NCI-H128 (cell line): ENCODE measurements around the gene BLOC1S4.
"Not testable (repeated sequence)": the region's sequence is repeated elsewhere in the genome, so short reads cannot be mapped to it uniquely, and the experiment has no call there.

Experiments
- DNase-seq: peaks from one replicate; lab custom pipeline; 2025; ENCODE audit not compliant: unreplicated experiment; lab: John Stamatoyannopoulos, UW

The BLOC1S4 gene

DNA sequence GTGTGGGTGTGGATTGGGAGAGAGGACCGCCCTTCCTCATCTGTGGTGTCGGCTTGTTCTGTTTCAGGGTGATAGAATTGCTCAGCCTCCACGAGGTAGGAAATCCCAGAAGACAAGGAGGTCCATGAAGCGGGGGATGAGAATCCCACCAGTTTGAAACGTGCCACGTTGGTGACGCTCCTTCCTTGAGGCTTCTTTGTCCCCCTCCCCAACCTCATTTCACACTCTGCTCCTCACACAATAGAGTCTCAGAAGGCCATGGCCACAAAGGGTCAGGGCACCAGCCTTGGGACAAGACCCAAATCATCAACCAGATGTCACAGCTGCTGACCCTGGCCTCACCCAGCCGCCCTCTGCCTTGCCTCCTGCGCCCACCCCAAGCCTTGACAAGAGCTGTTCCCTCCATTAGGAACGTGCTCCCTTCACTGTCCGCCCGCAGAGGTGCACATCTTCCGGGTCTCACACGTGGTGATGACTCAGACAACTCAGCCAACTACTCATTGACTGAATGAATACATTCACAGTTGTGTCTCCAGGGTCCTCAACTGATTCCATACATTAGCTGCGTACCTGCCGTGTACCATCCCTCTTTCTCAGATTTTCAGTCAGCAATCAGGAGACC is 18.3 kb downstream of the BLOC1S4 start:
- no peak for DNase-seq

DNA sequence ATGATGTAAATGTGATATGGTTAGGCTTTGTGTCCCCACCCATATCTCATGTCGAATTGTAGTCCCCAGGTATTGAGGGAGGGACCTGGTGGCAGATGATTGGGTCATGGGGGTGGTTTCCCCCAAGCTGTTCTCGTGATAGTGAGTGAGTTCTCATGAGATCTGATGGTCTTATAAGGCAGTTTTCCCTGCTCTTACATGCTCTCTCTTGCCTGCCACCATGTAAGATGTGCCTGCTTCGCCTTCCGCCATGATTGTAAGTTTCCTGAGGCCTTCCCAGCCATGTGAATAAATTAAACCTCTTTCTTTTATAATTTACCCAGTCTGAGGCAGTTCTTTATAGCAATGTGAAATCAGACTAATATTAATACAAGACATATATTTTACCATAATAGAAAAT is 23.9 kb downstream of the BLOC1S4 start:
- DNase-seq = no peak

DNA sequence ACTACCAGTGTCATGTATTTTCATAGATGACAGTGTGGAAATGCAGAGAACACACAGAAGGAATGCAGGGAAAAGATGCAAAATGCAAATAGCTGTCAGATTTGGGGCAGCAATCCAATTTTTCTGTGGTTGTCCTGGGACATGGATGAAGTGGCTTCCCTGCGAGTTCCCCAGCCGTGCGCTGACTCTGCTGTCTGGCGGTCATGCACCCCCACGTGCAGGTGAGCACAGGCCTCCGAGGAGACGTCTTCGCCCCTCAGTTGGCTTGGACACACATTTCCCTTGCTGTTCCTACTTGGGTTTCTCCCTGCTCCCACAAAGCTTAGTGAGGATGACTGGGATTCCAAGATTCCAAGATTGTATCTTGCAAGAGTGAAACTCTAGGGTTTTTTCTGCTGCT is 24.4 kb downstream of the BLOC1S4 start:
- no peak for DNase-seq

DNA sequence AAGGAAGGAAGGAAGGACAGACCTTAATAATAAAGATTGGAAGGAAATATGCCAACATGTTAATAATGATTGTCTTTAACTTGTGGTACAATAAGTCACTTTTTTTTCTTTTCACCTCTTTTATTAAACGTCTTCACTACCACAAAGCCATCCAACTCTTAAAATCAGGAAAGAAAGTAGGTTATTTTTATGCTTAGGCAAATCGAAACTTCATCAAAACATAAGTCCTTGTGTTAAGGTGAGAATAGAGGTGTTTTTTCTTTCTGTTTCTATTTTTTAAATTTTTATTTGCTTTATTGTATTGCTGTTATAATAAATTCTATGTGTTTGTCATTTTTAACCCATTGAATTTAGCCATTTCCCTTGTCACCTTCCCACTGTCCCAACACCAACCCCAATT is 26.5 kb downstream of the BLOC1S4 start:
- no peak for DNase-seq

DNA sequence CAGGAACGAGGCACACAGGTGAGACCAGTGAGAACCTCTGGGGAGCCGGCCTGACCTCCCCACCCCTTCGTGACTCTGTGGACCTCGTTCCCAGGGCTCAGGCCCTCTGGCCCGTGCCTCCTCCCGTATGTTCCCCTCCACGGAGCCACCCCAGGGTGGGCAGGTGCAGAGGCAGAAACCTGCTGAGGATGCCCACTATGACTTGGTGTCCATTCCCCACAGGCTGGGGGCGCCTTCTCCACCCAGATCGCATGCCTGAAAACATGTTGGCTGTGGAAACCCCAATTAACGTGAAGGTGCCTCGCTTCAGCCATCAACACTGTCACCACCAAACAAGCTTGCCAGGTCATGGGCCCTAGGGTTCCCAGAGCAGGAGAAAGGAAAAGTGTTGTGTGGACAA is 27.0 kb downstream of the BLOC1S4 start:
- DNase-seq = no peak

DNA sequence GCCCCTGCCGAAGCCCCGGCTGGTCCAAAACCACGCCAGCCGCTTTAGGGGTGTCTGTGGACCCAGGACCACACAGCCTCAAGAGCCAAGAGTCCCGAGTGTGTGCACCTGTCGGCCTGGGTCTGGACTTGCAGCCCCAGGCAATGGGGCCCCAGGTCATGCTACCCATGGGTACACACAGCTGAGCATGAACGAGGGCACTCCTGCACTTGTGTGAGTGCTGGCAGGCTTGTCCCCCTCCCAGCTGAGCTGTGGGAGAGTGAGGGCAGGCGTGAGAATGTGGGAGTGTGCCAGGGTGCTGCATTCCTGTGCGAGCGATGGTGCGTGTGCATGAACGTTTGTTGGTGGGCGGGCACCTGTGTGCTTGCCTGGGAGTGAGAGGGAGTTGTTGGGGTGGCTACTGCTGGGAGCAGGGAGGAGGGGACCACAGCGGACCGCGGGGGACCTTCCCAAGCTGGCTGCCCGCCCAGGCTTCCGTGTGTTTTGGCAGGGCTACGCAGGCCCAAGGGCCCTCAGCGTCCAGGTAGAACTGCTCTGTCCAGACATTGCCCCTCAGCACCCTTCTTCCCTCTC is 30.8 kb downstream of the BLOC1S4 start:
- DNase-seq = no peak

DNA sequence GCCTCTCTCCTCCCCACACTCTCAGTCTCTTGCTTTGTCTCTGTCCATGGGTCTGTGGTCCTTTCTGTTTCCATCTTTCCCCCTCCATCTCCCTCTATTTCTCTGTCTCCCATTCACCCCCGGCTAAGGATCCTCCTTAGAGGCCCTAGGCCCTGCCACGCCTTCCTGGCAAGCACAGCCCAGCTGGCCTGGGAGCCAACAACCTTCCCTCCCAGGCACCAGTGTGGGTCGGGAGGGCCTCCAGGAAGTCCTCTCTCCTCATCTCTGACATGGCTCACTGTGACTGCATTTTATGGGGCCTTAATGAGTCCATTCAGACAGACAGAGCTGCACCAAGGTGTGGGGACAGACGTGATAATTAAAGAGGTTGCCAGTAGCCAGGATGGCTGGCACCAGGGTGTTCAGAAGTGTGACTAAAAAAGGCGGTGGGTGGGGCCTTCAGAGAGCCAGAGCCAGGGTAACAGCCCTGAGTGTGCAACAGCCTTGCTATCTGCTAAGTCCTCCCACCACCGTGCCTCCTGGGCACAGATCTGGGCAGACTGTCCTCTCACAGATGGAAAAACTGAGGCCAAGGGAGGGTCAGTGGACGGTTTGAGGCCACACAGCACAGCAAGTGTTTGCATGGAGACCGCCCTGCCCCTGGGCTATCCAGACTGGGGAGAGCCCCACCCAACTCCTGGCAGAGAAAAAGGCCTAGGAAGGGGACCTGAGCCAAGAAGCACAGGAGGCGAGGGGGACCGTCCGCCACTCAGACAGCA is 31.5 kb downstream of the BLOC1S4 start:
- no peak for DNase-seq

DNA sequence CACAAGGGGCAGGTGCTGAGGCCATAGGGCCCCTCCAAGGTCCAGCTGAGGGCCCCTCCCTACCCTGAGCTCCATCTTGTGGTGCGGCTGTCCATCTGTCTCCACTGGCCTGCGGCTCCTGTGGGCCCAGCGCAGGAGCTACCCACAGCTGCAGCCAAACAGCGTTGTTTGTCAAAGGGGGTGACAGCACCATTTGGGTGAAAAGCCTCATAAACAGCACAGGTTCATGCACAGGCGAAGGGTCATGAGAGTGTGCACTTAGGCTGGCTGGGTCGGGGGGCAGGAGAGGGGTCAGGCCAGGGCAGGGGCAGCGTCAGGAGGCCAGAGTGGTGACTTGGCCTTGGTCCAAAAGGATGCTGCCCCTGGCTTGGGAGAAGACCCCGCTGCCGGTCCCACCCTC is 32.3 kb downstream of the BLOC1S4 start:
- no peak for DNase-seq

DNA sequence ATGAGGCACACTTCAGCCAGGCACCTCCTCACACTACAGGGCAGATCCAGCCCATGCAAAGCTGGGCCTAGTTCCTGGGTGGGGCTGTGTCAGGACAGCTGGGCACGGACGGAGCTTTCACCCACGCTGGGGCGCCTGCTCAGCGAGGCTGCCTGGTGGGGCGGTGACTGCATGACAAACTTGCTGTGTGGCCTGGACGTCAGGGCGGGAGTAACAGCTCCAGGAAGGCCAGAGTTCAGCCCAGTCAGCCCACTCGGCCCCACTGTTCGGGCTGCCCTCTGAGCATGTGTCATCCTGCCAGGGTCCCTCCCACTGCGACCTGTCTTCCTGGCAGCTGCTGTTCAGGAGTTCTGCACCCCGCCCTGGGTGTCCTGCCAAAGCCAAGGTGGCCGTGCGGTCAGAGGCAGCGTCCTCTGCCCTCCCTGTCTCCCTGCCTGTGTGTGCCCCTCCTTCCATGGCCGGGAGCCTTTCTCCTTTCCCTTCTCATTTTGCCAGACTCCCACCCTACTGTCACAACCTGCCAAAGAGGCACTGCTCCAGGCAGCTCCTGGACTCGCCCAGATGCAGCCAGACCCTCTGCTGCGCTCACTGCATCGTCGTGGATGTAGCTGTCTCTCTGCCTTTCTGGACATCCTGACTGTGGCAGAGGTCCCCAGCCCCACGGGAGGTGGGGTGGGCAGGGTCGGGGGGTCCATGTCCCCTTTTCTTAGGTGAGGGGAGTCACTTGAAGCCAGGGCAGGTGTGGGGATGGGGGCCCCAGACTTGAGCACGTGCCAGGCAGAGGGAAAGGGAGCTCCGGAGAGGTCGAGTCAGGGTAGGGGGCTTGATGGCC is 33.6 kb downstream of the BLOC1S4 start:
- no peak for DNase-seq

DNA sequence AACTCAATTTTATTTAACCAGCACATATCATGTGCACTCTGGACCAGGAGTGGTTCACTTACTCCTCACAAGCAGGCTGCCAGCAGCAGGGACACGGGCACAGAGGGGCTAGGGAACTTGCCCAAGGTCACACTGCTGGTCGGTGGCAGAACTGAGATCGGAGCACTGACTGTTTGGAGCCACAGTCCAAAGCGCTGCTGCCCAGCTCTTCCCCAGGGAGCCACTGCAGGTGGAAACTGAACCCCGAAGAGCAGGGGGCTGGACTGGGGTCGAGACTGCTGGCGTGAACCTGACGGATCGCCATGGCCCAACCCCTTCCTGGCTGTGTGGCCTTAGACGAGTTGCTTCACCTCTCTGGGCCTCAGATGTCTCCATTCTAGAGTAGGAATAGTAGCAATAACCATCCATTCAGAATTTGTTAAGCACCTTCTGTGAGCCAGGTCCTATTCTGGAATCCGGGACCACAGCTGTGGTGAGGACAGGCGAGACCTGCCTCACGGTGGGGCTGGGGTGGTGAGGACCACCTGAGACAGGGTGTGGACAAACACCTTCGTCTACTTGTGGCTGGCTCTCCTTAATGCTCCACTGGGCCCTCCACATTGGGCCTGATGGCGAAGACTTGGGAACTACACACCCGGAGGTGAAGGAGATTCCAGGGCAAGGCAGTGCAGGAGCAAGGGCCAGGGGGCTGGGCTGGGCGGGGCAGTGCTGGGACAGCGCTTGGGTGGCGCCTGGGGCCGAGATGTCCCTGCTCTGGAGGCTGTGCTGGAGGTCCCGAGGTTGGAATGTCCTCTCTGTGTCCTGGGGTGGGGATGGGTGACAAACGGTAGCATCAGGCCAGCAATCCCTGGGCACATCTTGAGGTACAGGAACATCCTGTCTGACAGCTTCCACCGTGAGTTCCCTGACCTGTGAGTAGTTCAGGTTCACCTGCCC is 34.6 kb downstream of the BLOC1S4 start:
- no peak for DNase-seq

DNA sequence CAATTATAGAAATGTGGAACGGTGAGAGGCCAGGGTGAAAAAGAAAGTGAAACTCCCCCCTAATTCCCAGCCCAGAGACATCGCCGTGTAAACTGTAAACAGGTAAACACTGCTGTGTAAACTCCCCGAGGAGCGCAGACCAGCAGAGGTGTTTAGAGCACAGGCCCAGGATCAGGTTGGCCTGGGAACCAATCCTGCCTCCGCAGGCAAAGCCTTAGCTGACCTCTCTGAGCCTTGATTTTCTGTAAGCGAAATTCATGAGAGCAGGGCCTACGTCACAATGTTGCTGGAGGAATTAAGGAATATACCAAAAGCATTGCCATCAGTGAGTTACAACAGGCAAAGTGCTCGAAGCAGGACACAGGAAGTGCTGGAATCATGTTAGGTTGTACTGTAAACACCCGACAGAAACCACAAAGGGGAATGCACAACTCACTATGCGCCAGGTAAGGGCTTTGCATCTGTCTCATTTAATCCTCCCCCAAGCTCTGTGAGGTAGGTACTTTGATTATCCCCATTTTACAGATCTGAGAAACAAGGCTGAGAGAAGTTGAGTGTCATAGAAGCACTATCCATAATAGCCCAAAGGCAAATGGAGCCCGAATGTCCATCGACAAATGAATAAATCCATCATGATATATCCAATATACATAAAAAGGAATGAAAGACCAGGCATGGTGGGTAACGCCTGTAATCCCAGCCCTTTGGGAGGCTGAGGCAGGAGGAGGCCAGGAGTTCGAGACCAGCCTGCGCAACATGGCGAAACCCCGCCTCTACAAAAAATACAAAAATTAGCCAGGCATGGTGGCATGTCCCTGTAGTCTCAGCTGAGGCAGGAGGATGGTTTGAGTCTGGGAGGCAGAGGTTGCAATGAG is 35.9 kb downstream of the BLOC1S4 start:
- DNase-seq = no peak

DNA sequence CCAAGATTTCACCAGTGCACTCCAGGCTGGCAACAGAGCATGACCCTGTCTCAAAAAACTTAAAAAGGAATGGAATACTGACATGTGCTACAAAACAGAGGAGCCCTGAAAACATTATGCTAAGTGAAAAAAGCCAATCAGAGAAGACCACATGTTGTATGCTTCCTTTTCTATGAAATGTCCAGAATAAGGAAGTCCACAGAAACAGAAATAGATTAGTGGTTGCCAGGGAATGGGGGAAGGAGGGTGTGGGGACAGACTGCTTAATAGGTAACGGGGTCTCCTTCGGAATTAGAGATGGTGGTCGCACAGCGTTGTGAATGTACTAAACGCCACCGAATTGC is 36.5 kb downstream of the BLOC1S4 start:
- DNase-seq = no peak

DNA sequence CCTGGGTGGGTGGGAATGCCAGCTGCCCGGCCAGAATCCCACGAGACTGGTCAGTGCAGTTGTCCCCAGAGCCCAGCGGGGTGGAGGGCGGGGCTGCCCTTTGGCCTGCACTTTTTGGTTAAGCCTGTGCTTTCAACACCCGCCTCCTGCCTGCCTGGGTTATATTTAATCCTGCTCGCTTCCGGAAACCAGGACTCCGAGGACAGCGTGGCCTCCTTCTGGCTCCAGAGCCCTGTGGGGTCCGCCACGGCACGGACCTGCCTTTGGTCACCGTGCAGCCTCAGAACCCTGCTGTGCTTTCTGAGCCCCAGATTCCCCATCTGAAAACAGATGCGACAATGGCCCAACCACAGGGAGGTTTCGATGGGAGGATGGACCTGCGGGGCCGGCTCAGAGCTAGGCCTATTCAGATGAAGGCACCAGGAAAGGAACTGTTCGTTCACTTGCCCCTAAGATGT is 37.2 kb downstream of the BLOC1S4 start:
- DNase-seq = no peak

DNA sequence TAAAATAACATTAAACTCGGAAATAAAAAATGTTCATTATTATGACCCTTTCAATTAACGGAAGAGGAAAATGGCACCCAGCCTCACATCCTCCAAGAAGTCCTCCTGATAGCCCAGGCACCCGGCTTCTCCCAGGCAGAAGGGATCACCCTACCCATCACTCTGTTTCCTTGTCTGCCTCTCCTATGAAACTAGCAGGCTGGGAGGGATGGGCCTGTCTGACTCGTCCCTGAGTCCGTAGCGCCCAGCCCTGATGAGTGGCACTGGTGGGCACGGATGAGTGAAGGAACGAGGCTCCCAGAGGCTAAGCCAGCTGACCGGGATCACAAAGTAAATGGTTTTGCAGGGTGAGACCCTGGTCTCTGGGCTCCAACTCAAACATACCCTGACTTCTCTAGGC is 37.9 kb downstream of the BLOC1S4 start:
- DNase-seq = no peak

DNA sequence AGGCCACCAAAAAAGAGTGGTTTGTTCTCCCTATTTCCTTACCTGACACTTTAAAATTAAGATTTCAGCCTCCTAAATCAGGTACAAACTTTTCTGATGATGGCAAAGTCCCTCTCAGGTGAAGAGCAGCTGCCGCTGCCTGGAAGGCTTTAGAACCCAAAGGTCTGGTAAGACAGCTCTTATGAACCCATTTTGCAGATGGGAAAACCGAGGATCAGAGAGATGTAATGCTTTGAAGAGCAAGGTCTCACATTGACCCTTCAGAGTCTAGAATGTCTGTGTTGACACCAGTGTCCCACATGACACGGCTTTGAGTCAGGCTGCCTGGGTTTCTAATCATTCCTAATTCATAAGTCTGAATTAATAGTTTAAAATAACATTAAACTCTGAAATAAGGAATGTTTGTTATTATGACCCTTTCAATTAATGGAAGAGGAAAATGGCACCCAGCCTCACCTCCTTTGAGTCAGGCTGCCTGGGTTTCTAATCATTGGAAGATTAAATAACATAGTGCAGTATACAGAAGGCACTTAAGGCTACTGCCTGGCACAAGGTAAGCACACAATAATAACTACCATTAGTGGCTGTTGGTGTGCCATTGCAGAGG is 38.6 kb downstream of the BLOC1S4 start:
- DNase-seq = no peak

DNA sequence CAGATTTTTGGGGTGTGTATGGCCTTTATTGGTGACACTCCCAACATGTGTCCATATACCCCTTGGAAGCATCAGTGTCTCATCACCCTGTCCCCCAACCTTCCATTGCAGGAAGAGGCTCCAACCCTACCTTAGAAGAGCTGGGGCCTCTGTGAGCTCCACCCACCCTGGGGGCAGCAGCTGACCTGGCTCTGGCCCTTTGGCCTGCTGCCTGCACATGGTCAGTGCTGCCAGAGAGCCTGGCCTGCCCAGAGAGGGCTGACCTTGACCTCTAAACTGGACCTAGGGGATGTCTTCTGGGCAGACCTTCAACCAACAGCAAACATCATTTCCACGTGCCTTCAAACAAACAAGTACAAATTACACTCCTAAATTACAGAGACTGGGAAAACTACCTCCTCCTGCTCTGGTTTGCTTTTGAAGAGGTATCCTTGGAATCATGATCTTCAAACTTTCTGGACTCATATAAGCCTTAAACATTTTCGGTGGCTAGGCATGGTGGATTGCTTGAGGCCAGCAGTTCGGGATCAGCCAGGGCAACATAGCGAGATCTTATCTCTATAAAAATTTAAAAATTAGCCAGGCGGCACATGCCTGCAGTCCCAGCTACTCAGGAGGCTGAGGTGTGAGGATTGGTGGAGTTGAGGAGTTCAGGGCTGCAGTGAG is 39.2 kb downstream of the BLOC1S4 start:
- DNase-seq = no peak

DNA sequence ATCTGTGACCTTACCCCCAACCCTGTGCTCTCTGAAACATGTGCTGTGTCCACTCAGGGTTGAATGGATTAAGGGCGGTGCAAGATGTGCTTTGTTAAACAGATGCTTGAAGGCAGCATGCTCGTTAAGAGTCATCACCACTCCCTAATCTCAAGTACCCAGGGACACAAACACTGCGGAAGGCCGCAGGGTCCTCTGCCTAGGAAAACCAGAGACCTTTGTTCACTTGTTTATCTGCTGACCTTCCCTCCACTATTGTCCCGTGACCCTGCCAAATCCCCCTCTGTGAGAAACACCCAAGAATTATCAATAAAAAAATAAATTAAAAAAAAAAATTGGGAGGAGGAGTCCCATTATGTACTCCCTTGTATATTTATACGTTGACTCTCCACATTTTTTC is 40.4 kb downstream of the BLOC1S4 start:
- DNase-seq = not testable (repeated sequence)

DNA sequence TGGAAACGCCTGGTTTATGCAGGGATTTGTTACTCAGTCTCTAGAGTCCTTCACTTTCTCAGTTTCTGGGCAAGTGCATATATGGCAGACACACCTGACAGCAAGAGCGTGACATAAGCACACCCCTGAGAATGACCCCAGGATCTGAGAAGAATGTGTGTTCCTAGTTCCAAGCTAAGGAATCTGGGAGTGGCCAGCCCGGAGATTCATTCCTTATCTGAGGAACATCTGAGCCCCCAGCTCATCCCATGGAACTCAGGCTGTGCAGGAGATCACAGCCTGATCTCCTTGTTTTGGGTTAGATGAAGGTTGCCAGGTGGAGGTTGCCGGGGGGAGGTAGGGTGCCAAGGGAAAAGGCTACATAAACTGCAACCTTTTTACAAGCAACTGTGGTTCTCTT is 42.8 kb downstream of the BLOC1S4 start:
- DNase-seq = no peak

DNA sequence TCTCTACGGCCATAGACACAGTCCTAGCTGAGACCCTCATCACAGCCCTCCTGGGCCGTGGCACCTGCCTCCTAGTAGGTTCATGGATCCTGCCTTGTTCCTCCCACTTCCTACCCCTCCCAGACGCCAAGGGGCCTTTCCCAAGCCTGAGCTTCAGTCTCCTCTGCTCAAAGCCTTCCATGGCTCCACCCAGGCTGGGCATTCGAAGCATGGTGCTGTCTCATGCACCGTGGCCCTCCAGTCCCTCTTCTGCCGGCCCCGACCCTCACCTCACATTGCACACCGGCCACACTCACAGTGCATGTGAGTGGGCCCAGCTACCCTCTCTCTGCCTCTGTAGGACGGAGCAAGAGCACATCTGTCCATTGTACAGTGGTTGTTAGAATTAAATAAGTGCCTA is 44.9 kb downstream of the BLOC1S4 start:
- DNase-seq = no peak
